Testis (tissue), 2 donors: ENCODE results near the gene PFKFB4.

Experiments
- CTCF ChIP-seq, 3 experiments: fragments of 450-650 bp in 2 of 3; fragments of 200-600 bp in 1 of 3; sonication (generic) in 1 of 3; IDR thresholded peaks; one replicate each; pipeline ENCODE4 v1.5.1; 2016 to 2019; ENCODE audit warnings: antibody characterized with exemption in 3 of 3, mild to moderate bottlenecking in 2 of 3, moderate library complexity in 1 of 3
- POLR2A ChIP-seq: fragments of 450-650 bp; IDR thresholded peaks from one replicate; pipeline ENCODE4 v1.6.1; 2017; ENCODE audit warnings: antibody characterized with exemption, mild to moderate bottlenecking, moderate library complexity

DNA sequence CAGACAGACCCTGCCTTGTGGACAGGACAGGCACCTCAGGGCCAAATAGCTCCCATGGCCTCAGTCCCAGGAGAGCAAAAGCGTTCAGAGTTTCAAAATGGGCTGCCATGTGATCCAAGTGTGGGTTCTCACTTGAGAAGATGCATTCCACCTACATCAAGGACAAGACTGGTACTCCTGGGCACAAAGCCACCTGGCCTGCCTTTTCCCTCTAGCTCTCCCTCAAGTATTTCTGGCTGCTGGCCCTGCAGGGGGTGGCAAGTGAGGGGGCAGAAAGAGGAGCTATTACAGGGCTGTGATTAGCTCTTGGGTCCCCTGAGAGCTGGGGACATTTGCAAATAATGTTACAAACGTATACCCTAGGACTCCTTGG is 45.0 kb upstream of the PFKFB4 start:
- no peak for TF ChIP-seq POLR2A
- no peak for TF ChIP-seq CTCF (IDR thresholded peaks at IDR 0.05)
